HL-60 (cell line): Measurements from ENCODE around the gene PTPRD.

ENCODE experiments used
- GABPA ChIP-seq: IDR thresholded peaks from 2 replicates; pipeline ENCODE4 v1.6.1; 2012; ENCODE audit warnings: low read depth
- POLR2AphosphoS5 ChIP-seq: IDR thresholded peaks from 2 replicates; pipeline ENCODE4 v1.6.1; 2012; ENCODE audit warnings: low read depth
- SPI1 ChIP-seq: IDR thresholded peaks from 2 replicates; pipeline ENCODE4 v1.6.1; 2012; ENCODE audit warnings: low read depth, mild to moderate bottlenecking, borderline replicate concordance
- TF ChIP-seq, protein P1 (sequence below): IDR thresholded peaks from one replicate; pipeline ENCODE4 v1.5.1; 2011; ENCODE audit warnings: low read length, control low read depth, inconsistent platforms; ENCODE audit not compliant: insufficient read depth
- TF ChIP-seq, protein P2 (sequence below): IDR thresholded peaks from 2 replicates; pipeline ENCODE4 v1.6.1; 2012; ENCODE audit warnings: low read depth; ENCODE audit not compliant: insufficient replicate concordance

DNA sequence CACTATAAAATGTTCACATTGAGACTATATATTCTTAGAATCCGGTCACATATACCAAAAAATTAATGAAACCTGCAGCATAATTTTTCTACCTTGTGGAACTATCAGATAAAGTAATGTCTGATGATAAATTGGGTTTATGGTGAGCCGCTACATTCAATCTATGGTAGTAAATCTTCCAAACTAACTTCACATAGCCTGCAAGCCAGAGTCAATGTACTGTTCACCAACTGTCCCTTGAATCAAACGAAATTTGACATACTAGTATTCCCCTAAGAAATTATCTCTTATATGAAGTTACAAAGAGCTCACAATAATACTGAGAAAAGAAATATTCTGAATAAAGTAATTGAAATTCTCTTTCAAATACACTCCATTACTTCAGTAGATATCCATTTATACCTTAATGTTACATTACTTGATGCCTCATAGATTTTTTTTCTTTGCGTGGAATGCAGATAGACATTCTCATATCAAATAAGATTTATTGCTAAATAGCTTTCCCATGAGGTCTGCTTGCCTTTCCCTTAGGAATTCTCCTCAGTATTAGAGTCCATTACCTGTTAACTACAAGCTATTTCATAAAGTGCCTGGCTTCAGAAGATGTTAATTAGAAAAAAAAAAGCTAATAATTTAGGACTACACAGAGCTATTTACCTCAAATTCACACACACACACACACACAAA, 169.5 kb downstream of the PTPRD start:
- TF ChIP-seq, protein P1, sequence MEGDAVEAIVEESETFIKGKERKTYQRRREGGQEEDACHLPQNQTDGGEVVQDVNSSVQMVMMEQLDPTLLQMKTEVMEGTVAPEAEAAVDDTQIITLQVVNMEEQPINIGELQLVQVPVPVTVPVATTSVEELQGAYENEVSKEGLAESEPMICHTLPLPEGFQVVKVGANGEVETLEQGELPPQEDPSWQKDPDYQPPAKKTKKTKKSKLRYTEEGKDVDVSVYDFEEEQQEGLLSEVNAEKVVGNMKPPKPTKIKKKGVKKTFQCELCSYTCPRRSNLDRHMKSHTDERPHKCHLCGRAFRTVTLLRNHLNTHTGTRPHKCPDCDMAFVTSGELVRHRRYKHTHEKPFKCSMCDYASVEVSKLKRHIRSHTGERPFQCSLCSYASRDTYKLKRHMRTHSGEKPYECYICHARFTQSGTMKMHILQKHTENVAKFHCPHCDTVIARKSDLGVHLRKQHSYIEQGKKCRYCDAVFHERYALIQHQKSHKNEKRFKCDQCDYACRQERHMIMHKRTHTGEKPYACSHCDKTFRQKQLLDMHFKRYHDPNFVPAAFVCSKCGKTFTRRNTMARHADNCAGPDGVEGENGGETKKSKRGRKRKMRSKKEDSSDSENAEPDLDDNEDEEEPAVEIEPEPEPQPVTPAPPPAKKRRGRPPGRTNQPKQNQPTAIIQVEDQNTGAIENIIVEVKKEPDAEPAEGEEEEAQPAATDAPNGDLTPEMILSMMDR = no peak
- TF ChIP-seq POLR2AphosphoS5 (no peak), GABPA (no peak), SPI1 (no peak)
- TF ChIP-seq, protein P2, sequence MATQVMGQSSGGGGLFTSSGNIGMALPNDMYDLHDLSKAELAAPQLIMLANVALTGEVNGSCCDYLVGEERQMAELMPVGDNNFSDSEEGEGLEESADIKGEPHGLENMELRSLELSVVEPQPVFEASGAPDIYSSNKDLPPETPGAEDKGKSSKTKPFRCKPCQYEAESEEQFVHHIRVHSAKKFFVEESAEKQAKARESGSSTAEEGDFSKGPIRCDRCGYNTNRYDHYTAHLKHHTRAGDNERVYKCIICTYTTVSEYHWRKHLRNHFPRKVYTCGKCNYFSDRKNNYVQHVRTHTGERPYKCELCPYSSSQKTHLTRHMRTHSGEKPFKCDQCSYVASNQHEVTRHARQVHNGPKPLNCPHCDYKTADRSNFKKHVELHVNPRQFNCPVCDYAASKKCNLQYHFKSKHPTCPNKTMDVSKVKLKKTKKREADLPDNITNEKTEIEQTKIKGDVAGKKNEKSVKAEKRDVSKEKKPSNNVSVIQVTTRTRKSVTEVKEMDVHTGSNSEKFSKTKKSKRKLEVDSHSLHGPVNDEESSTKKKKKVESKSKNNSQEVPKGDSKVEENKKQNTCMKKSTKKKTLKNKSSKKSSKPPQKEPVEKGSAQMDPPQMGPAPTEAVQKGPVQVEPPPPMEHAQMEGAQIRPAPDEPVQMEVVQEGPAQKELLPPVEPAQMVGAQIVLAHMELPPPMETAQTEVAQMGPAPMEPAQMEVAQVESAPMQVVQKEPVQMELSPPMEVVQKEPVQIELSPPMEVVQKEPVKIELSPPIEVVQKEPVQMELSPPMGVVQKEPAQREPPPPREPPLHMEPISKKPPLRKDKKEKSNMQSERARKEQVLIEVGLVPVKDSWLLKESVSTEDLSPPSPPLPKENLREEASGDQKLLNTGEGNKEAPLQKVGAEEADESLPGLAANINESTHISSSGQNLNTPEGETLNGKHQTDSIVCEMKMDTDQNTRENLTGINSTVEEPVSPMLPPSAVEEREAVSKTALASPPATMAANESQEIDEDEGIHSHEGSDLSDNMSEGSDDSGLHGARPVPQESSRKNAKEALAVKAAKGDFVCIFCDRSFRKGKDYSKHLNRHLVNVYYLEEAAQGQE = no peak
